Astrocyte (in vitro differentiated cells and primary cell): ENCODE data around the gene ALG14.

Source experiments
- CTCF ChIP-seq: IDR thresholded peaks from 2 replicates; pipeline ENCODE4 v1.5.1; 2011; ENCODE audit warnings: low read depth, mild to moderate bottlenecking, inconsistent platforms, low read length, moderate library complexity; ENCODE audit not compliant: insufficient read depth
- EZH2 ChIP-seq: IDR thresholded peaks from 2 replicates; pipeline ENCODE4 v1.6.1; 2012; ENCODE audit warnings: mild to moderate bottlenecking, low read length, inconsistent platforms; ENCODE audit not compliant: insufficient read depth

GRCh38 chr1:94951046-94951445 lies 121.7 kb downstream of the ALG14 start:
- TF ChIP-seq EZH2 (no peak), CTCF (no peak)
